HepG2 (cell line): Measurements from ENCODE around the gene DDX31.

Source experiments
- CHD2 ChIP-seq: IDR thresholded peaks from 2 replicates; pipeline ENCODE4 v1.6.1; 2011; ENCODE audit warnings: low read depth, low read length, improper control_type of control experiment
- CTCF ChIP-seq: sonication (generic); formaldehyde crosslinking; IDR thresholded peaks from 2 replicates; pipeline ENCODE4 v1.5.0; 2020; ENCODE audit warnings: mild to moderate bottlenecking, missing genetic modification reagents, moderate library complexity
- DPF2 ChIP-seq: sonication (generic); formaldehyde crosslinking; IDR thresholded peaks from 2 replicates; pipeline ENCODE4 v1.4.0; 2020; ENCODE audit warnings: mild to moderate bottlenecking, low read depth, missing genetic modification reagents, borderline replicate concordance
- FIP1L1 ChIP-seq: fragments of 200-400 bp; formaldehyde crosslinking; IDR thresholded peaks from 2 replicates; pipeline ENCODE4 v1.6.1; 2018; ENCODE audit warnings: low read depth, mild to moderate bottlenecking, low read length, moderate library complexity, borderline replicate concordance; ENCODE audit not compliant: insufficient read depth
- GABPA ChIP-seq, 2 experiments: IDR thresholded peaks; 2 replicates each; pipeline ENCODE4 v1.6.1; 2011 to 2016; ENCODE audit warnings: low read depth in 2 of 2, low read length in 1 of 2, missing biosample characterization in 1 of 2, missing genetic modification characterization in 1 of 2
- HDAC6 ChIP-seq: fragments of 200-600 bp; sonication (generic); IDR thresholded peaks from 2 replicates; pipeline ENCODE4 v1.7.0; 2017; ENCODE audit warnings: mild to moderate bottlenecking, antibody characterized with exemption, low read length, low read depth
- MLXIP ChIP-seq: sonication (generic); formaldehyde crosslinking; IDR thresholded peaks from 2 replicates; pipeline ENCODE4 v1.9.0; 2021; ENCODE audit warnings: missing genetic modification reagents, borderline replicate concordance
- MYNN ChIP-seq: sonication (generic); formaldehyde crosslinking; IDR thresholded peaks from 2 replicates; pipeline ENCODE4 v1.4.0; 2020; ENCODE audit warnings: mild to moderate bottlenecking, low read depth, missing genetic modification reagents
- PAX8 ChIP-seq: sonication (generic); formaldehyde crosslinking; IDR thresholded peaks from 2 replicates; pipeline ENCODE4 v1.8.0; 2022; ENCODE audit warnings: mild to moderate bottlenecking, missing genetic modification reagents, borderline replicate concordance
- PREB ChIP-seq: sonication (generic); formaldehyde crosslinking; IDR thresholded peaks from 2 replicates; pipeline ENCODE4 v1.4.0; 2020; ENCODE audit warnings: missing genetic modification reagents

- TF ChIP-seq PREB (CRISPR knock-in tag) (no peak), FIP1L1 (no peak), CTCF (CRISPR knock-in tag) (no peak), MLXIP (CRISPR knock-in tag) (no peak), HDAC6 (no peak), PAX8 (CRISPR knock-in tag) (no peak), DPF2 (CRISPR knock-in tag) (no peak), CHD2 (no peak), GABPA (IDR thresholded peaks at IDR 0.05; ENCODE audit: low read depth, low read length) (no peak), GABPA (CRISPR knock-in tag; IDR thresholded peaks at IDR 0.05; ENCODE audit: low read depth) (no peak), MYNN (no peak)
Measured at GRCh38 chr9:132681561-132681960, 11.8 kb upstream of the DDX31 start.
